ENCODE measurements around the gene VAC14. TPM values are rescaled to one million over a fixed set of nuclear protein-coding genes. Genes with fewer than 3 reads are reported as not detected.
"Not testable (repeated sequence)": the region's sequence is repeated elsewhere in the genome, so short reads cannot be mapped to it uniquely, and the experiment has no call there.

The VAC14 gene
- total RNA-seq, 1 donor from 2014 or later, result 52.2 TPM

DNA sequence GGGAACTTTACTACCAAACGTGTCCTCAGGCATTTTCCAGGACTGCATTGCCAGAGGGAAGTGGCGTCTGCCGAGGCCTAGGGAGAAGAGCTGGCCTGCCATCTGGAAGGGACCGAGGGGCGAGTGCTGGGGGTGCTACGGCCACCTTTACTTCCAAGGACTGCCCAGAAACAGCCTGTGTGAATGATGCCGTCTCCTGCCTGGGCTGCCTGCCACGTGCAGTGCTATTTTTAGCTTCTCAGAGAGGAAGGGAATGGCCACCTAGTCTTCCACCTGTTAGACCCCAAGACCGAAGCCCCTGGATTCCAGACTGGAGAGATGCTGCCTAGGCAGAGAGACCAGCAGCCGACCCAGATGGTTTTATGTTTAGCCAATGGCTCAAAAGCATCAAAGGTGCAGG, 57.2 kb downstream of the VAC14 start:
- Histone ChIP-seq H3K36me3 (peaks cover 21% of the 10 kb centered on the region), H3K4me1 (peaks cover 60% of the 10 kb centered on the region), H3K4me3 (no peak overlapping the region), H3K27me3 (no peaks in the 10 kb centered on the region), H3K27ac (no peak overlapping the region), H3K9me3 (no peaks in the 10 kb centered on the region)
- DNase-seq (no peak), ATAC-seq (no peak)
- TF ChIP-seq, protein P1, sequence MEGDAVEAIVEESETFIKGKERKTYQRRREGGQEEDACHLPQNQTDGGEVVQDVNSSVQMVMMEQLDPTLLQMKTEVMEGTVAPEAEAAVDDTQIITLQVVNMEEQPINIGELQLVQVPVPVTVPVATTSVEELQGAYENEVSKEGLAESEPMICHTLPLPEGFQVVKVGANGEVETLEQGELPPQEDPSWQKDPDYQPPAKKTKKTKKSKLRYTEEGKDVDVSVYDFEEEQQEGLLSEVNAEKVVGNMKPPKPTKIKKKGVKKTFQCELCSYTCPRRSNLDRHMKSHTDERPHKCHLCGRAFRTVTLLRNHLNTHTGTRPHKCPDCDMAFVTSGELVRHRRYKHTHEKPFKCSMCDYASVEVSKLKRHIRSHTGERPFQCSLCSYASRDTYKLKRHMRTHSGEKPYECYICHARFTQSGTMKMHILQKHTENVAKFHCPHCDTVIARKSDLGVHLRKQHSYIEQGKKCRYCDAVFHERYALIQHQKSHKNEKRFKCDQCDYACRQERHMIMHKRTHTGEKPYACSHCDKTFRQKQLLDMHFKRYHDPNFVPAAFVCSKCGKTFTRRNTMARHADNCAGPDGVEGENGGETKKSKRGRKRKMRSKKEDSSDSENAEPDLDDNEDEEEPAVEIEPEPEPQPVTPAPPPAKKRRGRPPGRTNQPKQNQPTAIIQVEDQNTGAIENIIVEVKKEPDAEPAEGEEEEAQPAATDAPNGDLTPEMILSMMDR (IDR thresholded peaks at IDR 0.05), result no peak
- intact Hi-C loops (cut with DNase I), result no loop called here

DNA sequence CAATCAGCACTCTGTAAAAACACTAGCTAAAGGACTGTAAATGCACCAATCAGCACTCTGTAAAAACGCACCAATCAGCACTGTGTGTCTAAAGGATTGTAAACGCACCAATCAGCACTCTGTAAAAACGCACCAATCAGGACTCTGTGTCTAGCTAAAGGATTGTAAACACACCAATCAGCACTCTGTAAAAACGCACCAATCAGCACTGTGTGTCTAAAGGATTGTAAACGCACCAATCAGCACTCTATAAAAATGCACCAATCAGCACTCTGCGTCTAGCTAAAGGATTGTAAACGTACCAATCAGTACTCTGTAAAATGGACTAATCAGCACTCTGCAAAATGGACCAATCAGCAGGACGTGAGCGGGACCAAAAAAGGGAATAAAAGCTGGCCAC, 58.0 kb downstream of the VAC14 start:
- H3K9me3 ChIP-seq; intact Hi-C loops (cut with DNase I); DNase-seq; H3K4me3 ChIP-seq; H3K27me3 ChIP-seq; ATAC-seq; H3K27ac ChIP-seq: not testable (repeated sequence)
- Histone ChIP-seq H3K4me1 (peaks cover 64% of the 10 kb centered on the region), H3K36me3 (peaks cover 21% of the 10 kb centered on the region)

DNA sequence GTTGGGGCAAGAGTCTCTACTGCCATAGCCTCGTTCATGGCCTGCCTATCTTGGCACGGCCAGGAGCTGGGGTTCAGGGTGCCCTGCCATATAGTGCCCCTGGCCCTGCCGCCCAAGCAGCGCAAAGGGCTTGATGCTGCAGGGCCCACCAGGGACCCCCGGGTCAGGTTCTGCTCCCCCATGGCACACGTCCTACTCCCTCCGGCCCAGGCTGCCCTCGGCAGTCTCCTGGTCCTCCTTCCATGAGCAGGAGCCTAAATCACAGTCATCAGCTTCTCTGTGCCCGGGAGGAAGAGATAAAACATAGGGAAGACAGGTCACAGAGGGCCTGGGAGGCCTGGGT, 59.2 kb downstream of the VAC14 start:
- Histone ChIP-seq H3K9me3 (no peaks in the 10 kb centered on the region), H3K4me3 (no peak overlapping the region), H3K27me3 (no peaks in the 10 kb centered on the region), H3K4me1 (peaks cover 65% of the 10 kb centered on the region), H3K27ac (peak overlapping the region; percentile 58), H3K36me3 (peaks cover 21% of the 10 kb centered on the region)
- ATAC-seq, result no peak
- TF ChIP-seq, protein P1 (IDR thresholded peaks at IDR 0.05), result no peak
- DNase-seq, result no peak
- intact Hi-C loops (cut with DNase I), result no loop called here

DNA sequence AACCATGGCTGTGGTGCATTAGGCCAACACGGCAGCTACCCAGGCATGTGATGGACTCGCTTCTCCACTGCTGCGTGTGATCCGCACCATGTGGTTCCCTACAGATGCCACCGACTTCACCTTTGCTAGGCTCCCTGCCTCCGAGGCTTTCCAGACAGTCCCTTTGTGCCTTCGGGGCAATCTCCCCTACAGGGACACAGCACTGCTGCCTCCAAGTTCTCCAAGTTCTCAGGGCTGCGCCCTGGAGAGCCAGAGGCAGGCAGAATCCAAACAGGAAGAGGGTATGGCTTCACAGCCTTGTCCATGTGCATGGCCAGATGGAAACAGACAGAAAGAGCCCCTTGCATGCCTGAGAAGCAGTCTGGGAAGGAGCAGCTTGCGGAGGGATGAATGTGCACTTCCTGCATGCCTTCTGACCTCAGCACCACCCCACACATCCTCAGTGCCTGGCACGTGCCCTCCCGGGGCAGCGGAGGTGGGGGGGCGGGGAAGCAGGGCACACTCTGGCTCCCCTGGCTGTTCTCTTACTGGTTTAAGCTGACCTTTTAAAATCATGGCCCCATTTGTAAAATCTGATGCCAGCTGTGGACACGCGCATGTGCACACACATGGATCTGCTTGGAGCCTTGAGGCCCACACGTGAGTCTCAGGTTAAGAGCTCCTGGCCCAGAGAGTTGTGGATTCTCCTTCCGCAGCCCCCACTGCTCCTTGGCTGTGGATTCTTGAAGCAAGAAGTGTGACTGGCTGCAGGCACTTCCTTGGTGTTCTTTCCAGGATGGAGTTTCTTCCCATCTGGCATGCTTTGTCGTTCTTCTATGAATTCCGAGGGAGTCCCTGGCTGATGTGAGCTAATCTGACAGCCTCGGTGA, 59.8 kb downstream of the VAC14 start:
- Histone ChIP-seq H3K27ac (peak overlapping the region; percentile 58), H3K36me3 (peaks cover 21% of the 10 kb centered on the region), H3K4me3 (no peak overlapping the region), H3K4me1 (peaks cover 65% of the 10 kb centered on the region), H3K9me3 (no peaks in the 10 kb centered on the region), H3K27me3 (no peaks in the 10 kb centered on the region)
- ATAC-seq, result no peak
- TF ChIP-seq, protein P1 (IDR thresholded peaks at IDR 0.05), result no peak
- intact Hi-C loops (cut with DNase I), result no loop called here
- no peak for DNase-seq

DNA sequence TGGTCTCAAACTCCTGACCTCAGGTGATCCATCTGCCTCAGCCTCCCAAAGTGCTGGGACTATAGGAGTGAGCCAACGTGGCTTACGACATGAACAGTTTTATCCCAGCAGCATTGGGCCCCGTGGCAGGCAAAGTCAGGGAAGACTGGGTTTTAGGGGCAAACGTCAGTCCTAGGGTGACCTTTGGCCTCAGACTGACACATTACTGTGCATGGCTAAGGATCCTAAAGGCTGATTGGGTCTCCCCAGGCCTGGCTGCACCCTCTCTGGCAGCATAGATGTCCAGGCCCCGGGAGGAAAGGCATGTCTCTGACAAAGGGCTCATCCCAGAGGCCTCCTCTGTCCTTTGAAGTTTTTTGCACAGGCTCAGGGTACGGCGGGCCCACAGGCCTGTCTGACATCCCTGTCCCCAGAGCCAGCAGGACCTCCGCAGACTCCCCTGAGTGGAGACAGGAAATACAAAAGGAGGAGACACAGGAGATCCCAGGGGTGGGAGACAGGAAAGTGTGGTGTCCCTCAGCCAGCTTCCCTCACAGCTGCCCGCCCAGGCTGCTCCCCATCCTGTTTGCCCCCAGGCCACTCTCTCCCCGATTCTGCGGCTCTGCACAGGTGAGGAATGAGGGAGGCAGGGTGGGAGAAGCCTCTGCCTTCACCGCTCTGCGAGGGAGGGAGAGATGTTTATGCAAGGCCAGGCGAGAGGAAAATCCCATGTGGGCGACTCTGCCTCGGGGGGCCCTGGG, 60.6 kb downstream of the VAC14 start:
- H3K4me1 ChIP-seq, result peaks cover 62% of the 10 kb centered on the region

More for the DNA sequence above, 60.6 kb downstream of the VAC14 start:
- Histone ChIP-seq H3K36me3 (peaks cover 21% of the 10 kb centered on the region), H3K9me3 (no peaks in the 10 kb centered on the region), H3K27ac (peak overlapping the region; percentile 38), H3K27me3 (no peaks in the 10 kb centered on the region), H3K4me3 (no peak overlapping the region)
- no peak for DNase-seq
- ATAC-seq, result no peak
- TF ChIP-seq, protein P1 (IDR thresholded peaks at IDR 0.05), result no peak
- intact Hi-C loops (cut with DNase I), result no loop called here

Measured in upper lobe of right lung (tissue), 1 donor.